Gastroesophageal sphincter (tissue), 4 donors: Measurements from ENCODE around the gene RGS7BP. TPM values are rescaled to one million over a fixed set of nuclear protein-coding genes. Genes with fewer than 3 reads are reported as not detected.

ENCODE experiments used
- ATAC-seq: fragments of 150-250 bp; one replicate; pipeline ENCODE4 v1.9.1; 2016; ENCODE audit warnings: mild to moderate bottlenecking, moderate library complexity
- H3K27ac ChIP-seq, 4 donors: fragments of 200-600 bp; sonication (generic) in 3 of 4; 1 replicate in 3 of 4; 2 replicates in 1 of 4; pipeline ENCODE4 v1.5.1; 2016 to 2019
- H3K27me3 ChIP-seq: fragments of 200-600 bp; sonication (generic); one replicate; pipeline ENCODE4 v1.5.1; 2019
- H3K36me3 ChIP-seq, 2 donors: fragments of 200-600 bp; sonication (generic); one replicate each; pipeline ENCODE4 v1.5.1; 2019; ENCODE audit warnings: control low read depth in 1 of 2
- H3K4me1 ChIP-seq, 3 donors: fragments of 200-600 bp; sonication (generic); 1 replicate in 2 of 3; 2 replicates in 1 of 3; pipeline ENCODE4 v1.5.1; 2016 to 2019; ENCODE audit warnings: control low read depth in 2 of 3
- H3K4me3 ChIP-seq, 2 donors: fragments of 200-600 bp; sonication (generic); one replicate each; pipeline ENCODE4 v1.5.1; 2019; ENCODE audit warnings: mild to moderate bottlenecking in 1 of 2, moderate library complexity in 1 of 2
- H3K9me3 ChIP-seq, 3 donors: fragments of 200-600 bp; sonication (generic); one replicate each; pipeline ENCODE4 v1.5.1; 2017 to 2019; ENCODE audit warnings: control low read depth in 2 of 3
- EP300 ChIP-seq: sonication (generic); formaldehyde crosslinking; IDR thresholded peaks from one replicate; pipeline ENCODE4 v1.6.1; 2017; ENCODE audit warnings: antibody characterized with exemption, mild to moderate bottlenecking
- POLR2A ChIP-seq, 2 donors: fragments of 450-650 bp; IDR thresholded peaks; one replicate each; pipeline ENCODE4 v1.6.1; 2017; ENCODE audit warnings: antibody characterized with exemption in 2 of 2, mild to moderate bottlenecking in 2 of 2, moderate library complexity in 1 of 2
- POLR2AphosphoS5 ChIP-seq: sonication (generic); formaldehyde crosslinking; IDR thresholded peaks from one replicate; pipeline ENCODE4 v1.6.1; 2017; ENCODE audit warnings: antibody characterized with exemption
- WGBS, 2 donors: methylation state at CpG; one replicate each; pipeline ENCODE4 v1.1.5; 2018; ENCODE audit warnings: low coverage in 1 of 2; 5-methylcytosine and 5-hydroxymethylcytosine counted together
- small RNA-seq, 4 donors: library from RNA; depleted of rRNA; stranded (forward); fragments of <200 nt; gene quantifications; one replicate each; pipeline ENCODE3, GENCODE V24; 2016
- total RNA-seq, 4 donors: library from RNA; depleted of rRNA; stranded (reverse); fragments of >200 nt; gene quantifications; one replicate each; pipeline ENCODE4 v1.1.0, GENCODE V29; 2016
- TF ChIP-seq, protein P1 (sequence below), 4 experiments: fragments of 200-600 bp in 2 of 4; fragments of 450-650 bp in 2 of 4; sonication (generic) in 1 of 4; IDR thresholded peaks; one replicate each; pipeline ENCODE4 v1.5.1; 2017 to 2019; ENCODE audit warnings: antibody characterized with exemption in 4 of 4, mild to moderate bottlenecking in 2 of 4, moderate library complexity in 2 of 4

Gene RGS7BP
- total RNA-seq, 4 donors from 2014 or later, result 1.5 to 4.4 (median 3.7) TPM

DNA sequence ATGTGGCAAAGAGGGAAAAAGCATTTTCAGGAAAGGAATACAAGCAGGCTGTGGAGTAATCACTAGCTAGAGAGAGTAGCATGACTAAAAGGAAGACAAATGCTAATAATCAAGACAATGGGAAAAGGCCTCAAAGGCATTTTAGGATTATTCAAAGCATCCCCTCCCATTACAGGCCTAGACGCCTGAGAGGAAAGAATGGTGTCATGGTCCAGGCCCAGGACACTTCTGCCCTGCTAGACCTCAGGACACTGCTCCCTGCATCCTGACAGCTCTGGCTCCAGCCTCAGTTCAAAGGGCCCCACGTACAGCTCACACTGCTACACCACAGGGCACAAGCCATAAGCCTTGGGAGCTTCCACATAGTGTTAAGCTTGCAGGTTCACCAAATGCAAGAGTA is 143.7 kb downstream of the RGS7BP start:
- H3K27me3 ChIP-seq, result no peaks in the 10 kb centered on the region
- H3K4me1 ChIP-seq, result peaks cover 0 to 9% (median 3%) of the 10 kb centered on the region in 3 donors
- H3K9me3 ChIP-seq, result no peaks in the 10 kb centered on the region
- no peaks in the 10 kb centered on the region for H3K36me3 ChIP-seq
- WGBS, 2 donors, result 67 to 100% methylated on average over 1 of the region's 2 CpGs
- no peak for ATAC-seq
- no peak for TF ChIP-seq POLR2AphosphoS5
- TF ChIP-seq, protein P1, sequence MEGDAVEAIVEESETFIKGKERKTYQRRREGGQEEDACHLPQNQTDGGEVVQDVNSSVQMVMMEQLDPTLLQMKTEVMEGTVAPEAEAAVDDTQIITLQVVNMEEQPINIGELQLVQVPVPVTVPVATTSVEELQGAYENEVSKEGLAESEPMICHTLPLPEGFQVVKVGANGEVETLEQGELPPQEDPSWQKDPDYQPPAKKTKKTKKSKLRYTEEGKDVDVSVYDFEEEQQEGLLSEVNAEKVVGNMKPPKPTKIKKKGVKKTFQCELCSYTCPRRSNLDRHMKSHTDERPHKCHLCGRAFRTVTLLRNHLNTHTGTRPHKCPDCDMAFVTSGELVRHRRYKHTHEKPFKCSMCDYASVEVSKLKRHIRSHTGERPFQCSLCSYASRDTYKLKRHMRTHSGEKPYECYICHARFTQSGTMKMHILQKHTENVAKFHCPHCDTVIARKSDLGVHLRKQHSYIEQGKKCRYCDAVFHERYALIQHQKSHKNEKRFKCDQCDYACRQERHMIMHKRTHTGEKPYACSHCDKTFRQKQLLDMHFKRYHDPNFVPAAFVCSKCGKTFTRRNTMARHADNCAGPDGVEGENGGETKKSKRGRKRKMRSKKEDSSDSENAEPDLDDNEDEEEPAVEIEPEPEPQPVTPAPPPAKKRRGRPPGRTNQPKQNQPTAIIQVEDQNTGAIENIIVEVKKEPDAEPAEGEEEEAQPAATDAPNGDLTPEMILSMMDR (IDR thresholded peaks at IDR 0.05), result no peak
- no peak overlapping the region for H3K27ac ChIP-seq
- no peak overlapping the region for H3K4me3 ChIP-seq

DNA sequence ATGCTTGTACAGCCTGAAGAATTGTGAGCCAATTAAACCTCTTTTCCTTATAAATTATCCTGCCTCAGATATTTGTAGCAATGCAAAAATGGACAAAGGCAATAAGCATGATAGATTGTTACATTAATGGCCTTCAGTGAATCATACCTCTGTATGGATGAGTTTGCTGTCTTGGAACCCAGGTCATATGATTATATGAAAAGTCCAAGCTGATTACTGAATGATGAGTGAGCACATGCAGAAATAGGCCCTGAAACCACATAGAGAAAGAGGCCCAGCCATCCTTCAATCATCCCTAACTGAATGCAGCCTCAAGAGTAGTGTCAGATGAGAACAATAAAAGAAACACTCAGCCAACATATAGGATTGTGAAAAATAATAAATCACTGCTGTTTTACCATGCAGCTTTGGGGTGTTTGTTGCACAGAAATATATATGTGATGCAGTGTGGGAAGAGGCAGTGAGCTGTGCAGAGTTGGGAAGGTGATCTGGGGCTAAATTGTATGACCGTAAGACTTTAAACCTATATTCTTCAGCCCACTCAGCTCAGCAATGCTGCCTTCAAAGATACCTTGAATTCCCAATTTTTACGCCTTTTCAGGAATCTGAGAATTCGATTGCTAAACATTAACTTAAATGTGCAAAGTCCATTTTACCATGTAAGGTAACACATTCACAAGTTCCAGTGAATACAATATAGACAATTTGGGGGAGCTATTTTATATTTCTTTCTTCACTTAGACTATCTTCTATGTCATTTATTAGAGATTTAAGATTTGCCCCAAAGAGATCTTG is 148.1 kb downstream of the RGS7BP start:
- 88 to 96% methylated on average over 3 of the region's 3 CpGs for WGBS, 2 donors
- no peak for ATAC-seq
- TF ChIP-seq POLR2AphosphoS5 (no peak), POLR2A (IDR thresholded peaks at IDR 0.05) (no peak), EP300 (no peak)
- TF ChIP-seq, protein P1 (IDR thresholded peaks at IDR 0.05), result no peak
- no peaks in the 10 kb centered on the region for H3K9me3 ChIP-seq
- no peak overlapping the region for H3K4me3 ChIP-seq
- H3K4me1 ChIP-seq, result no peaks in the 10 kb centered on the region
- H3K27me3 ChIP-seq, result no peaks in the 10 kb centered on the region
- H3K36me3 ChIP-seq, result no peaks in the 10 kb centered on the region
- no peak overlapping the region for H3K27ac ChIP-seq

DNA sequence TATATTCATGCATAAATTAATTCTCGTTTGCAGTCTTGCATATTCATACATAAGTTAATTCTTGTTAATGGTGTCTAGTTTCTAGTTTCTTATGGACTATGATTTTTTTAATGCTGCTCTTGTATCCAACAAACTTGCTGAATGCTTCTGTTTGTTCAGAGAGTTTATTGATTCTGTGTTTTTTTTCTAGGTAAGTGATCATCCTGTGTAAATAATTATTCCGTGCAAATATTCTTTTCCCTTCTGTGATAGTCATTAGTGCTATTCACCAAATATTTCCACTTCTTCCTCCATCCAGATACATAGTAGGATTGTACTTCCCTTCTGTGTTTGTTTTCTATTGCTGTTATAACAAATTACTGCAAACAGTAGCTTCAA is 148.7 kb downstream of the RGS7BP start:
- TF ChIP-seq POLR2AphosphoS5, result no peak
- TF ChIP-seq, protein P1 (IDR thresholded peaks at IDR 0.05), result no peak
- no peak for TF ChIP-seq POLR2A (IDR thresholded peaks at IDR 0.05)
- TF ChIP-seq EP300, result no peak
- no peaks in the 10 kb centered on the region for H3K4me1 ChIP-seq
- no peaks in the 10 kb centered on the region for H3K36me3 ChIP-seq
- ATAC-seq, result no peak
- H3K27me3 ChIP-seq, result no peaks in the 10 kb centered on the region
- H3K27ac ChIP-seq, result no peak overlapping the region
- H3K4me3 ChIP-seq, result no peak overlapping the region
- 70 to 83% methylated on average over 2 of the region's 2 CpGs for WGBS, 2 donors
- H3K9me3 ChIP-seq, result no peaks in the 10 kb centered on the region

DNA sequence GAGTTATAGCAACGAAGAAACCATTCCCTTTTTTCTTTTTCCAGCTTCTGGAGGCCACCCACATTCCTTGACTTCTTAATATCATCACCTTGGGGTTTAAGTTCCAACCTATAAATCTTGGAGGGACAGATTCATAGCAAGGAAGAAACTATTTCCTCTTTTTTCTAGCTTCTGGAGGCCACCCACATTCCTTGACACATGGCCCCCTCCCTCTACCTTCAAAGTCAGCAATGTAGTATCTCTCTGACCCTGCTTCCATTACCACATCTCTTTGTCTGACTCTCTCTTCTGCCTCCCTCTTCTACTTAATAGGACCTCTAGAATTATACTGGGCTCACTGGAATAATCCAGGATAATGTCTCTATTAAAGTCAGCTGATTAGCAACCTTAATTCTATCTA is 149.8 kb downstream of the RGS7BP start:
- Histone ChIP-seq H3K4me1 (no peaks in the 10 kb centered on the region), H3K27ac (no peak overlapping the region), H3K36me3 (no peaks in the 10 kb centered on the region), H3K27me3 (no peaks in the 10 kb centered on the region), H3K4me3 (no peak overlapping the region), H3K9me3 (no peaks in the 10 kb centered on the region)
- TF ChIP-seq, protein P1 (IDR thresholded peaks at IDR 0.05), result no peak
- no peak for ATAC-seq
- WGBS, 2 donors, result 46 to 69% methylated on average over 1 of the region's 1 CpG

DNA sequence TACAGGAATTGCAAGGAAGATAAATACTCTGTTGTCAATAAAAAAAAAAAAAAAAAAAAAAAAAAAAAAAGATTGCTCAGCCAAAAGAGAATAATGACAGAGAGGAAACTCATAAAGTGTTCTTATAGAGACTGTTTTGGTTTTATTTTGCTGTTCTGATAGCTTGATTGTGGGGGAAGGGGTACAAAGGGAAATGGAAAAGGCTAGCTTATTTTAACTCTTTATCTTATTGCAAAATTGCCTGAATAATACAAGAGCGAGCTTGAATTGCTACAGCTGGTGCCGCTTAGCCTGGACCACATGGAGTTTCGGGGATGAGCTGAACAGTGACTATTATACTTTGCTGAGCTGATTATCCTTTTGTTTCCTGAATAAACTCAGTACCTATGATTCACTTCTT is 153.5 kb downstream of the RGS7BP start:
- H3K9me3 ChIP-seq, result no peaks in the 10 kb centered on the region
- ATAC-seq, result no peak
- no peak for TF ChIP-seq EP300
- WGBS, 2 donors, result 68 to 74% methylated on average over 3 of the region's 3 CpGs
- no peak overlapping the region for H3K4me3 ChIP-seq
- no peaks in the 10 kb centered on the region for H3K4me1 ChIP-seq
- peaks cover 7% of the 10 kb centered on the region for H3K27me3 ChIP-seq
- no peak overlapping the region for H3K27ac ChIP-seq
- no peaks in the 10 kb centered on the region for H3K36me3 ChIP-seq

Small RNAs within 50 kb of the gene (small RNA-seq; reads per million reads assigned to genes)
- gene RN7SL169P, result 0 reads per million in 4 donors
- 0 reads per million in 4 donors for gene RNU6-294P

Other genes with a start within 250 kb of the RGS7BP start
- not detected for gene SHISAL2B, start 184.5 kb downstream of the RGS7BP start, total RNA-seq